ENCODE results near the gene GPATCH8.

Gene GPATCH8

DNA sequence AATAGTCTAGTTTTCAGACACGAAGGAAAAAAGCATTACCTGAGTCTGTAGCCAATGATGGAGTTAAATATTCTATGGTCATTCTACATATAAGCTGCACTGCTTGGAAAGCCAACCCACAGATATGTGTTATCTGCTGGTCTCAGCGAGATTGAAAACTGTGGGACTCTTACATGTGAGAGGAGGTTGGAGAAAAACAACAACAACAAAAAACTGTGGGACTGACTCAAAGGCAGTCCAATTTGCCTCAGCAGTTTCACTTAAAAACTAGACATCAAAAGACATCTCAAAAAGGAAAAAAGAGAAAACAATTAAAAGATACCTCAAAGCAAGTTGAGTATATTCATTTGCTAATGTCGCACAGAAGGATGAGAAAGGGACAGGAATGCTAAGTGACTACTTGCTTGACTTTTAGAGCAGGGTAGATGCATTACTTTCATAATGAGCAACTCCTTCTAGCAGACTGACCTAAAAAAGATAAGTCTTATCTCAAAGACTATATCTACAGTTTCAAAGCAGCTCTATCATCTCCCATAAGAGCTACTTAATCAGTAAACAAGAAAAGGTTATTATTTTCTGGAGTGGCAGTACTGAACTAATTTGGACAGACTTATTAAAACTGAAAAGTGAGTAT is 78.3 kb downstream of the GPATCH8 start:
- TF ChIP-seq, protein P1, sequence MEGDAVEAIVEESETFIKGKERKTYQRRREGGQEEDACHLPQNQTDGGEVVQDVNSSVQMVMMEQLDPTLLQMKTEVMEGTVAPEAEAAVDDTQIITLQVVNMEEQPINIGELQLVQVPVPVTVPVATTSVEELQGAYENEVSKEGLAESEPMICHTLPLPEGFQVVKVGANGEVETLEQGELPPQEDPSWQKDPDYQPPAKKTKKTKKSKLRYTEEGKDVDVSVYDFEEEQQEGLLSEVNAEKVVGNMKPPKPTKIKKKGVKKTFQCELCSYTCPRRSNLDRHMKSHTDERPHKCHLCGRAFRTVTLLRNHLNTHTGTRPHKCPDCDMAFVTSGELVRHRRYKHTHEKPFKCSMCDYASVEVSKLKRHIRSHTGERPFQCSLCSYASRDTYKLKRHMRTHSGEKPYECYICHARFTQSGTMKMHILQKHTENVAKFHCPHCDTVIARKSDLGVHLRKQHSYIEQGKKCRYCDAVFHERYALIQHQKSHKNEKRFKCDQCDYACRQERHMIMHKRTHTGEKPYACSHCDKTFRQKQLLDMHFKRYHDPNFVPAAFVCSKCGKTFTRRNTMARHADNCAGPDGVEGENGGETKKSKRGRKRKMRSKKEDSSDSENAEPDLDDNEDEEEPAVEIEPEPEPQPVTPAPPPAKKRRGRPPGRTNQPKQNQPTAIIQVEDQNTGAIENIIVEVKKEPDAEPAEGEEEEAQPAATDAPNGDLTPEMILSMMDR (IDR thresholded peaks at IDR 0.05), result no peak
- H3K9ac ChIP-seq, result no peak overlapping the region
- H3K27ac ChIP-seq, result no peak overlapping the region
- H3K36me3 ChIP-seq (ENCODE audit: control insufficient read depth, insufficient read depth, low read length), result no peaks in the 10 kb centered on the region
- no peaks in the 10 kb centered on the region for H3K9me3 ChIP-seq (ENCODE audit: control insufficient read depth, low read length)
- H3K4me3 ChIP-seq (ENCODE audit: low read depth, low read length), result no peak overlapping the region
- H2AFZ ChIP-seq, result no peak overlapping the region
- no peak overlapping the region for H3K4me2 ChIP-seq (ENCODE audit: low read length)
- no peaks in the 10 kb centered on the region for H3K27me3 ChIP-seq (ENCODE audit: control insufficient read depth, insufficient read depth, low read length)
- peaks cover 3% of the 10 kb centered on the region for H3K79me2 ChIP-seq
- no peaks in the 10 kb centered on the region for H3K4me1 ChIP-seq

DNA sequence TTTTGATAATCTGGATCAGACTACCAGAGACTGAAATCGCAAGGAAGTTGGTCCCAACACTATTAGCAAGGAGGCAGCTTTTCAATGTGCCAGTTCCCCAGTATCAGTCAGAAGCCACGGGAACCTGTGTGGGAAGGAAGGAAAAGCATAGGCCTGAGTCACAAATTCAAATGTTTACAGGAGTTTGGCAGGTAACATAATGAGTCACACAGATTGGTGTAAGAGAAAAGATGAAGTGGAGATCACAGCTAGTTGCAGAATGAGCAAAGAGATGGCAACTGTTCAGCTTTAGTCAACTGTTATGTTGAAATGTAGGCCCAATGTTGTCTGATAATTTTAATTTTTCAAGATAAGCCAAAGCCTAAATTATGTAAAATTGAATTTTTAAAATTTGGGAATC is 85.7 kb downstream of the GPATCH8 start:
- TF ChIP-seq, protein P1 (IDR thresholded peaks at IDR 0.05), result no peak
- Histone ChIP-seq H3K4me1 (no peaks in the 10 kb centered on the region), H3K27me3 (ENCODE audit: control insufficient read depth, insufficient read depth, low read length) (no peaks in the 10 kb centered on the region), H3K79me2 (peaks cover 10% of the 10 kb centered on the region), H2AFZ (no peak overlapping the region), H3K27ac (no peak overlapping the region), H3K4me3 (ENCODE audit: low read depth, low read length) (no peak overlapping the region), H3K36me3 (ENCODE audit: control insufficient read depth, insufficient read depth, low read length) (no peaks in the 10 kb centered on the region), H3K9ac (no peak overlapping the region), H3K4me2 (ENCODE audit: low read length) (no peak overlapping the region), H3K9me3 (ENCODE audit: control insufficient read depth, low read length) (no peaks in the 10 kb centered on the region)

DNA sequence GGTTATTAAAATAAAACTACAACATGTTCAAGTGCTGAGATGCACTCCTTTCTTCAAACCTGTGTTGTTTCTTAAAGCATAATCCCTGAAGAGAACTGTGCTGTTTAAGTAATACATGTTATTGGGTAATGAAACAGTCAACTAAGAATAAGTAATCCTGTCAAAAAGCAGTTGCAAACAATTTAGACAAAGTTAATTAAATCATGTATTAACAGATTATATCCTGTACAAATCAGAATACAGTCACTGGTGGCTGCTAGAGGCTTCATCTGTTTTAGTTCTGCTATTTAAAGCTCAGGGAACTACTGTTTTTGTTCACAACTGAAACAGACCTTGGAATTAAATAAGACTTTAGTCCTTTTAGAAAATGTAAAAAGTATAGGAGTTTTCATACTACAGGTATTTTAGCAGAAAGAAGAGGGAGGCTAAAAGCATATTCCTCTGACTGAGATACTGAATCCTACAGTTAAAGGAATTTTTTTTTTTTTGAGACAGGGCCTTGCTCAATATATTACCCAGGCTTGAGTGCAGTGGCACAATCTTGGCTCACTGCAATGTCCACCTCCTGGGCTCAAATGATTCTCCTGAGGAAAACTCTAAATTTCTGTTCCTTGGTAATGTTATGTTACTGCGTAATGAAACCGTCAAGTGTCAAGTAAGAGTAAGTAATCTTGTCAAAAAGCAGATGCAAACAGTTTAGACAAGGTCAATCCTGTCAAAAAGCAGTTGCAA is 86.5 kb downstream of the GPATCH8 start:
- Histone ChIP-seq H3K27me3 (ENCODE audit: control insufficient read depth, insufficient read depth, low read length) (no peaks in the 10 kb centered on the region), H3K27ac (no peak overlapping the region), H3K4me3 (ENCODE audit: low read depth, low read length) (no peak overlapping the region), H3K4me1 (no peaks in the 10 kb centered on the region), H2AFZ (no peak overlapping the region), H3K4me2 (ENCODE audit: low read length) (no peak overlapping the region), H3K9me3 (ENCODE audit: control insufficient read depth, low read length) (no peaks in the 10 kb centered on the region), H3K79me2 (peaks cover 10% of the 10 kb centered on the region), H3K9ac (no peak overlapping the region), H3K36me3 (ENCODE audit: control insufficient read depth, insufficient read depth, low read length) (no peaks in the 10 kb centered on the region)
- TF ChIP-seq, protein P1 (IDR thresholded peaks at IDR 0.05), result no peak

DNA sequence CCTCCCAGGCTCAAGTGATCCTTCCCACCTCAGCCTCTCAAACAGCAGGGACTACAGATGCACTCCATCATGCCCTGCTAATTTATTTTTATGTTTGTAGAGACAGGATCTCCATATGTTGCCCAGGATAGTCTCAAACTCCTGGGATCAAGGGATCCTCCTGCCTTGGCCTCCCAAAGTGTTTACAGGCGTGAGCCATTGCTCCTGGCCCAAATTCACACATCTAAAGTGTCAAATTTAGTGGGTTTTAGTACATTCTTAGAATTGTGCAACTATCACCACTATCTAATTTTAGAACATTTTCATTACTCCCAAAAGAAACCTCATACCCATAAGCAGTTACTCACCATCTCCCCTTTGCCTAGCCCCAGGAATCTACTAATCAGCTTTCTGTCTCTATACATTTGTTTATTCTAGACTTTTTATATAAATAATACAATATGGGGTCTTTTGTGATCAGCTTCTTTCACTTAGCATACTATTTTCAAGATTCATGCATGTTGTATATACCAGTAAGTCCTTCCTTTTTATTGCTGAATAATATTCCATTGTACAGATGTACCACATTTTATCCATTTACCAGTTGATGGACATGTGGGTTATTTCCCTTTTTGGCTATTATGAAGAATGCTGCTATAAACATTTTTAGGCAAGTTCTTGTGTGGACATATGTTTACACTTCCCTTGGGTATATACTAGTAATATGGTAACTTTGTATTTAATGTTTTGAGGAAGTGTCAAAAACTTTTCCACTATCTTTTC is 88.6 kb downstream of the GPATCH8 start:
- no peaks in the 10 kb centered on the region for H3K36me3 ChIP-seq (ENCODE audit: control insufficient read depth, insufficient read depth, low read length)
- peaks cover 7% of the 10 kb centered on the region for H3K79me2 ChIP-seq

More for the DNA sequence above, 88.6 kb downstream of the GPATCH8 start:
- Histone ChIP-seq H3K4me2 (ENCODE audit: low read length) (no peak overlapping the region), H3K9ac (no peak overlapping the region), H3K4me1 (no peaks in the 10 kb centered on the region), H3K4me3 (ENCODE audit: low read depth, low read length) (no peak overlapping the region), H3K27me3 (ENCODE audit: control insufficient read depth, insufficient read depth, low read length) (no peaks in the 10 kb centered on the region), H2AFZ (no peak overlapping the region), H3K9me3 (ENCODE audit: control insufficient read depth, low read length) (no peaks in the 10 kb centered on the region), H3K27ac (no peak overlapping the region)
- TF ChIP-seq, protein P1 (IDR thresholded peaks at IDR 0.05), result no peak

Data from parathyroid adenoma (tissue), 2 donors.